Skin of body (tissue), 2 donors: Measurements from ENCODE around the gene ZNF853. TPM values are rescaled to one million over a fixed set of nuclear protein-coding genes. Genes with fewer than 3 reads are reported as not detected.
"Not testable (repeated sequence)": the region's sequence is repeated elsewhere in the genome, so short reads cannot be mapped to it uniquely, and the experiment has no call there.

Source experiments
- DNase-seq: peaks from one replicate; lab custom pipeline; 2025; lab: John Stamatoyannopoulos, UW
- total RNA-seq: library from RNA; depleted of rRNA; stranded (reverse); fragments of >200 nt; gene quantifications from one replicate; pipeline ENCODE4 v1.2.3, GENCODE V29; 2014

Gene ZNF853
- total RNA-seq, 1 donor from 2014 or later: 5.1 TPM

DNA sequence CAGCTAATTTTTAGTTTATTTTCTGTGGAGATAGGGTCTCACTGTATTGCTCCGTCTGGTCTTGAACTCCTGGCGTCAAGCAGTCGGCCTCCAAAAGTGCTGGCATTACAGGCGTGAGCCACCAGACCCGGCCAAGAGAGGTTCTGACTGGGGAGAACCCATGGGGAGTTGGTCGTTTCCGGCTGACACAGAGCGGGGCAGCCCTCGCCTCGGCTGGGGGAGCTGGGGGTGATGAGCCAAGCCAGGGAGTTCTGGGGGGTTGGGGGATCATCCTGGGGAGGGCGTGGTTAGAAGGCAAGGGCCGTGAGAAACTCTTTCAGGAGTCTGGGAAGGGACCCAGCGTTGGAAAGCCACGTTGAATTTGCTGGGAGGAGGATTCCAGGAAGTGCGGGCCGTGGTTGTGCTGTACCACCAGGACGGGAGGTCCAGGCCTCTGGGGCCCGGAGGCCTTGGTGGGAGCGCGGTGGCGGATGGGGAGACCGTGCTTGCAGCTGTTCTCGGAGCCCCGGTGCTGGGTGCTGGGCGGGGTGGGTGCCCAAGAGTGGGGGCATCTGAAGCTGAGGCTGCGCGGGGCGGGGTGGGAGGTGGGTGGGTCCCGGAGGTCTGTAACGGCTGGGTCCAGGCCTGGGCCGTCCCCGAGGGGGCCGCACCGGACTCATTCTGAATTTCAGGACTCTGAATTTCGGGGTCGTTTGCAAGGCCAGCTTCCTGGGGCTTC lies 8.4 kb upstream of the ZNF853 start:
- no peak for DNase-seq

DNA sequence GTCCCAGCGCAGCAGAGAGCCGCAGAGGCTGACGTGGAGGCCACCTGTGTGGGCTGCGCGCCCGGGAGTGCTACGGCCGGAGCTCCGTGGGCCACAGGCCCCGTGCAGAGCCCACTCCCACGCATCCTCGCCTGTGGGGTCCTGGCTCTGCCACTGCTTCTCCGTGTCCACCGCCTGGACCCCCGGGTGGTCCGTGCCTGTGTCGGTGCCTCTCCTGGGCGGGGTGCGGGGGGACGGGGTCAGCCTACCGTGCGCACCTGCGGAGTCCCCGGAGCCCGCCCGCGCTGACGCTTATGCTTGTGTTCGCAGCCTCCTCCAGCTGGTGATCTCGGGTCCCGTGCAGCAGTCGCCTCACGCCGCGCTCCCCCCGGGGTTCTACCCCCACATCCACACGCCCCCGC lies 7.8 kb upstream of the ZNF853 start:
- no peak for DNase-seq

DNA sequence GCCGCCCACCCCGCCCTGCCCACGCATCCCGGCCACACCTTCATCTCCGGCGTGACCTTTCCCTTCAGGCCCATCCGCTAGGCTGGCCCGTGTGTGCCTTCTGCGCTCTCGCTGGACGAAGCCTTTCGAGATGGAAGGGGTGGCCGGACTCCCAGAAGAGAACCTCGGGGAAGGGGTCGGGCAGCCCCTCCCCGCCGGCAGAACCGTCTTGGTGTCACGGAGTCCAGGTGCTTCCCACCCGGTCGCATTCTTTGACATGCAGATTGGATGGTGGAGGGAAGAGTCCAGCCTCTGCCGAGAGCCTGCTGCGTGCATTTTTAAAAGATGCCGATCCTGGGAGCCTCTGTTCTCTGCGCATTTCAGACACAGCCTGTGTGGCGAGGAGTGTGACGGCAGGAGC lies 7.3 kb upstream of the ZNF853 start:
- DNase-seq: no peak

DNA sequence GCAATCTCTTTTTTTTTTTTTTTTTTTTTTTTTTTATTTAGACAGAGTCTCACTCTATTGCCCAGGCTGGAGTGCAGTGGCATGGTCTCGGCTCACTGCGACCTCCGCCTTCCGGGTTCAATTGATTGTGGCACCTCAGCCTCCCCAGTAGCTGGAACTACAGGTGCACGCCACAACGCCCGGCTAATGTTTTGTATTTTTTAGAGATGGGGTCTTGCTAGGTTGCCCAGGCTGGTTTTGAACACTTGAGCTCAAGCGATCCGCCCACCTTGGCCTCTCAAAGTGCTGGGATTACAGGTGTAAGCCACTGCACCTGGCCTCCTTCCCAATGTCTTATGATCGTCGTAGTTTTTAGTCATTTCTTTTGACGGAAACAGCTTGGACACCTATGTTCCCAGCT lies 6.6 kb upstream of the ZNF853 start:
- DNase-seq: no peak

DNA sequence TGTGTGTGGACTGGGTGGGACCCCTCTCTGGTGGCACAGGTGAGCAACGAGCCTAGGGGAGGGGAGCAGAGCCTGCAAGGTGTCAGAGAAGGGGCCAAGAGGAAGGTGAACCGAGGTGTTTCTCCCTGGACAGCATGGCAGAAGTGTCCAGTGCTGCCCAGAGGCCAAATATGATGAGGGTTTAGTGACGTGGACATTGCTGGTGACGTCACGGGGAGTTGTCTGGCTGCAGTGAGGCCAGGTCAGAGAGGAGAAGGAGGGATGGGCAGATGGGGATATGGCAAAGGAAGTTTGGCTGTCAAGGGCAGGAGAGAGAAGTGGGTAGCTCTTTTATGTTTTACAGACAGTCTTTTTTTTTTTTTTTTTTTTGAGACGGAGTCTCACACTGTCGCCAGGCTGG lies 2.6 kb upstream of the ZNF853 start:
- no peak for DNase-seq

DNA sequence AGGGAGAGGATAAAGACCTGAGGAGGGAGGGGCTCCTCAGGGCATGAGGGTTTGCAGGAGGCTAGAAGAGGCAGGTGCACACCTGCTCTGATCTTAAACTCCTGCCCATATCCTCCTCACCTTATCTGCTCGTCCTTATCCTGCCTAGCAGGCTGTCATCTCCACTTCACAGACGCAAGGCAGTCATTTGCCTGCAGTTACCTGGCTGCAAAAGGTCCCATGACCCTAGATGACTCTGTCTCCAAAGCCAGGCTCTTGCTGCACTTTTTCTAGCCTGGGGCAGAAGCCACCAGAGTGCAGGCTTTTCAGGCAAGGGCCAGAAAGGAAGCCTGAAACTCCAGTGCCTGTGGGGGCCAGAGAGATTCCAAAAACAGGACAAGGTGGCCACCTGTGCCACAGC lies 1.7 kb upstream of the ZNF853 start:
- DNase-seq: no peak

DNA sequence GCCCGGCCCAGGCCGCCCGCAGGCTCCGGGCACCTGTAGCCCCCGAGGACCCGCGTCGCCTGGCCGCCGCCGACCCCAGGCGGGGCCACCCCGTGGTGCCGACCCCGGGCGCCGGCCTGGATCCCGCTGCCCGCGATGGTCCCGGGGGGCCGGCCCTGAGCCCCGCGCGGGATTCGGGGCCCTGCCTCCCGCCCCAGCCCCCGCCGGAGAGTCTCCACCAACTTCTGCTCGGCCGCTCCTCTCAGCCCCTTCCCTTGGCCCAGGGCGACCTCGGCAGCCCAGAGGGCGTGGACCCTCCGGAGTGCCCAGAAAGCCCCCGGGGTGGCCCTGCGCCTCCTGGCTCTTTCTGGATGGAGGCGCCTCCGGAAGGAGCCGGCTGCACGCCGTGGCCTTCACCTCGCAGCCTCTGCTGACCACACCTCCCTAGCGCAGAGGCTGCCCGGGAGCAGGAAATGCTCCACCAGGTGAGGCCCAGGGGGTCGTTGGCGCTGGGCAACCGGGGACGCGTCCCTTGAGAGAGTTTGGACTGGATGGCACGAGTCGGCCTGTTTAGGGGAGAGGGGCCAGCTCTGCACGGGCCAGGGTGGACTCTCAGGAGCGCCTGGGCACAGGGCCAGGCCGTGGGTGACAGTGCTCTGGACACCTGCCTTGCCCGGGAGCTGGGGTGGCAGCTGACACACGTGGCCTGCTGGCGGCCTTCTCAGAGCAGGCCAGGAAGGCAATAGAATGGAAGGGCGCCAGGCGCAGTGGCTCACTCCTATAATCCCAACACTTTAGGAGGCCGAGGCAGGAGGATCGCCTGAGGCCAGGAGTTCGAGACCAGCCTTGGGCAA lies 529 bp downstream of the ZNF853 start:
- DNase-seq: no peak

DNA sequence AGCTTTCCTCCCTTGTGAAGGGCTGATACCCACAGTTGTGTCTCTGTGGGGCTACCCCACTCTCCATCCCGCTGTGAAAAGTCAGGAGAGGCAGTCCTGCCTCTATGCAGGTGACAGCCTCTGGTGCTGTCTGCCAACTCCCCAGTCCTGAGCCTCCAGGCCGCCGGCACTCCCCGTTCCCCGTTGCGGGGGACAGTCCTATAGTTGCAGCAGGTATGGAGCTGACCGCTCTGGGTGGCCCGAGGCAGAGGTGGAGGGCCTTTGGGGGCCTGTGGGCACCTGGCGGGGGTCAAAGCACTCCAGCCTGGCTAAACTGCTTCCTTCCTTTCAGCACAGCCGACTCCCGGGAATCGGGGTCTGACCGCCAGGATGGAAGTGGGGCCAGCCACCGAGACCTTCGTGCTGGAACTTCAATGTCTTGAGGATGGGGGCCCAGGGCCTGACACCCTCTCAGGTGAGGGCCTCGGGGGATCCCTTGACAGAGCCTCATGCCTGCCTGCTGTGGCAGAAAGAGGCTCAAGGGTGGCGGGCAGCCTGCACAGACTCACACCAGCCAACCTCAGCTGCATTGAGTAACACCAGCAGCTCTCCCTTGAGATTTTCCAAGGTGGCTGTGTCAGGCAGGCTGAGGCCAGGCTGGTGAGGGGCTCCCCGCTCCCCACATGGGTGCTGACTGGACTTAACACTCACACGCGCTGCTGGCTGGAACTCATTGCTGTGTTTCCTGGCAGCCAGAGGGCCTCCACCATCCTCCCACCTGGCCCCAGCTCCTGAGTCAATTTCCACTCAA lies 1.6 kb downstream of the ZNF853 start:
- no peak for DNase-seq

DNA sequence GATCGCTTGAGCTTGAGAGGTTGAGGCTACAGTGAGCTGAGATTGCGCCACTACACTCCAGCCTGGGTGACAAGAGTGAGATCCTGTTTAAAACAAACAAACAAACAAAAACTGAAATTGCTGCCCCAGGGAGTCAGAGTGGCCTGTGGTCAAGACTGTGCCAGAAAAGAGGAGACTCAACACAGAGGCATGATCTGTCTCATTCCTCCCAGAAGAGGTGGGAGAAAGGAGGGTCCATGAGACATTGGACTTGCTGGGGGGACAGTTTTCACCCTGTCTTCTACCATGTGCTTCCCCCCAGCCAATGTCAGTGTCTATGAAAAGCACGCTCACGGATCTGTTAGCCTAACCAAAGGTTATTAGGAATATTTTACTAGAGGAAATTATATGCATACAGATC lies 3.2 kb downstream of the ZNF853 start:
- DNase-seq: no peak

DNA sequence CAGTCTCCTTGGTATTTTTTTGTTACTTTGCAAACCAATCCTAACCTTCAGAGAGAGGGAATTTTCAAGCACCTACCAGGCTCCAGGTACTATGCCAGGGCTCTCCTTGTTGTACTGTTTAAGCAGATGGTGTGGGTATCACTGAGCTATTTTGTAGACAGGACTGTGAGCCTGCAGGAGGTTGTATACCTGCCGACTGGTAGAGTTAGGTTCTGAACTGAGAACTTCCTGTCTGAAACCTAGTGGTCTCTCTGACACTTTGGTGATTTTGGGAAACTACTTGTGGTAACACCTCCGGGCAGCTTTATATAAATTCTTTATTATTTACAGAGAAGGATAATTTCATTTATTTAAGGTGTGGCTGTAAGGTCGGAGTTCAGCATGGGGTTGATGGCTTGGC lies 4.6 kb downstream of the ZNF853 start:
- no peak for DNase-seq

DNA sequence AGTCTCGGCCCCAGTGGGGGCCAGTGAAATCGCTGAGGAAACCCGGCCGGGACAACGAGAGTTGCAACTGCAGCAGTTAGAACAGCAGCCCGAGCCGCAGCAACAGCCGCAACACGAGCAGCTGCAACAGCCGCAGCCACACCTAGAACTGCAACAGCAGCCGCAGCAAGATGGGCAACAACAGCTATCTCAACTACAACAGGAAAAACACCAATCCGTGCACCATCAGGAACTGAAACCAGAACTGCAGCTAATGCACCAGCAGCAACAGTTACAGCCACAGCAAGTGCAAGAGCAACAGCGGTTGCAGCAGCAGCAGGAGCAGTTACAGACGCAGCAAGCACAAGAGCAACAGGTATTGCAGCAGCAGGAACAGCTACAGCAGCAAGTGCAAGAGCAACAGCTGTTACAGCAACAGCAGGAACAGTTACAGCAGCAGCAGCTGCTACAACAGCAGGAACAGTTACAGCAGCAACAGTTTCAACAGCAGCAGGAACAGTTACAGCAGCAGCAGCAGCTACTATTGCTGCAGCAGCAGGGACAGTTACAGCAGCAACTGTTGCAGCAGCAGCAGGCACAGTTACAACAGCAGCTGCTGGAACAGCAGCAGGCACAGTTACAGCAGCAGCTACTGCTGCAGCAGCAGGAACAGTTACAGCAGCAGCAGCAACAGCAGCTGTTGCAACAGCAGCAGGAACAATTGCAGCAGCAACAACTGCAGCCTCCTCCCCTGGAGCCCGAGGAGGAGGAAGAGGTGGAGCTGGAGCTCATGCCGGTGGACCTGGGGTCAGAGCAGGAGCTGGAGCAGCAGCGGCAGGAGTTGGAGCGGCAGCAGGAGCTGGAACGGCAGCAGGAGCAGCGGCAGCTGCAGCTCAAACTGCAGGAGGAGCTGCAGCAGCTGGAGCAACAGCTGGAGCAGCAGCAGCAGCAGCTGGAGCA lies 6.1 kb downstream of the ZNF853 start:
- no peak for DNase-seq

DNA sequence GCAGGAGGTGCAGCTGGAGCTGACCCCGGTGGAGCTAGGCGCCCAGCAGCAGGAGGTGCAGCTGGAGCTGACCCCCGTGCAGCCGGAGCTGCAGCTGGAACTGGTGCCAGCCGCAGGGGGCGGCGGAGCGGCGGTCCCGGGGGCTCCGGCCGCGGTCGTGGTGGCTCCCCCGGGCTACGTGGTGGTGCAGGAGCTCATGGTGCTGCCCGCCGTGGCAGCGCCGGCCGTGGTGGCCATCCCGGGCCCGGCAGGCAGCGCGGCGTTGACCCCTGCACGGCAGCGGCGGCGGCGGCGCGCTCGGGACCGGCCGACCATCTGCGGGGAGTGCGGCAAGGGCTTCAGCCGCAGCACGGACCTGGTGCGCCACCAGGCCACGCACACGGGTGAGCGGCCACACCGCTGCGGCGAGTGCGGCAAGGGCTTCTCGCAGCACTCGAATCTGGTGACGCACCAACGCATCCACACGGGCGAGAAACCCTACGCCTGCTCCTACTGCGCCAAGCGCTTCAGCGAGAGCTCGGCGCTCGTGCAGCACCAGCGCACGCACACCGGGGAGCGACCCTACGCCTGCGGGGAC lies 6.8 kb downstream of the ZNF853 start:
- DNase-seq: no peak

DNA sequence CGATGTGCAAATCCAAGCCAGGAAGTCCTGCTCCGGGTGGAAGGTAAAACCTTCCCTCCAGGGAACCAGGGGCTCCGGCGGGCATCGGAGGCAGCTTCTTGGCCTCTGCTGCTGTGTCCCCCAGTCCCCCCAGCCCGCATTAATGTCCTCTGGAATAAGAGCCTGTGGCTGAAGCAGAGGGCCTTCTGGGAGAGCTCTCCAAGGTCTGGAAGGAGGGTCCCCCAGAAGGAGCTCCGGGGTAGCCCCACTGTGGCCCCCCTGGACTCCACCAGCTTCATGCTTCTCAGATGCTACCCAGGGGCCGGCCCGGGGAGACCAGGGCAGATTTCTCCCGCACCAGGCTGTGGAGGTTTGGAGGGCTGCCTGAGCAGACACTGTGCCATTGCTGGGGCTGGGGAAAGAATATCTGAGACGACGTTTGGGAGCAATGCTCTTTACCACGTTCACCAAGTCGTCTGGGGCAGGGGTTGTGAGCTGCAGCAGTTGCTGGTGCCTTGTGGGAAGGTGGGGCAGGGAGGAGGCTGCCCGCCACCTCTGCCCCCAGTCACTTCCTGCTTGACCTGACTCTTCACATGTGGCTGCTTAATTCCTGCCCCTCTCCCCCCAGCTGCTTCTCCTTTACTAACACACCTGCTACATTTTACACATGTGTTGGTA lies 8.3 kb downstream of the ZNF853 start:
- DNase-seq: no peak

DNA sequence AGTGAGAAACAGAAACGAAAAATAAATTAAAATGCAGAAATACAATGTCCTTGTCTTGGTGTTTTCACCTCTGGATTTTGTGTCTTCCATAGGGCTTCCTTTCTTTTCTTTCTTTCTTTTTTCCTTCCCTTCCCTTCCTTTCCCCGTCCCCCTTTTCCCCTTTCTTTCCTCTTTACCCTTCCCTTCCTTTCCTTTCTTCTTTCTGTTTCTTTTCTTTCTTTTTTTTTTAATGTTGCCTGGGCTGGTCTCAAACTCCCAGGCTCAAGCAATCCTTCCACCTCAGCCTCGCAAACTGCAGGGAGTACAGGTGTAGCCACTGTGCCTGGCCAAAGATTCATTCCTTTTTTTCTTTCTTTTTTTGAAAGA lies 8.8 kb downstream of the ZNF853 start:
- DNase-seq: no peak

DNA sequence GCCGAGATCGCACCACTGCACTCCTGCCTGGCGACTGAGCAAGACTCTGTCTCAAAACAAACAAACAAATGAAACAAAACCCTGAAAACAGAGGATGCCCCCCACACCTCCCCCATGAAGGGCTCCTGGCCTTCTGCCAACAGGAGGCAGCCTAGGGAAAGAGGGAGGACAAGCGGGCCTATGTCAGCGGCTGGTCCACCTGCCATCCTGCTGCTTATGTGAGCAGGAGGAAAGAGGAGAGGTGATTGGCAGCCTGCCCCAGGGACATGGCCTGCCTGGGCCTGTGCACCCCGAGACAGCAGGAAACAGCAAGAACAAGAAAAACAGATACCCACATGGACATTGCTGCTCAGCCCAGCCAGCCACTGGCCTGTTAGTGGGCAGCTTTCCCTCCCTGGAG lies 12.6 kb downstream of the ZNF853 start:
- no peak for DNase-seq

DNA sequence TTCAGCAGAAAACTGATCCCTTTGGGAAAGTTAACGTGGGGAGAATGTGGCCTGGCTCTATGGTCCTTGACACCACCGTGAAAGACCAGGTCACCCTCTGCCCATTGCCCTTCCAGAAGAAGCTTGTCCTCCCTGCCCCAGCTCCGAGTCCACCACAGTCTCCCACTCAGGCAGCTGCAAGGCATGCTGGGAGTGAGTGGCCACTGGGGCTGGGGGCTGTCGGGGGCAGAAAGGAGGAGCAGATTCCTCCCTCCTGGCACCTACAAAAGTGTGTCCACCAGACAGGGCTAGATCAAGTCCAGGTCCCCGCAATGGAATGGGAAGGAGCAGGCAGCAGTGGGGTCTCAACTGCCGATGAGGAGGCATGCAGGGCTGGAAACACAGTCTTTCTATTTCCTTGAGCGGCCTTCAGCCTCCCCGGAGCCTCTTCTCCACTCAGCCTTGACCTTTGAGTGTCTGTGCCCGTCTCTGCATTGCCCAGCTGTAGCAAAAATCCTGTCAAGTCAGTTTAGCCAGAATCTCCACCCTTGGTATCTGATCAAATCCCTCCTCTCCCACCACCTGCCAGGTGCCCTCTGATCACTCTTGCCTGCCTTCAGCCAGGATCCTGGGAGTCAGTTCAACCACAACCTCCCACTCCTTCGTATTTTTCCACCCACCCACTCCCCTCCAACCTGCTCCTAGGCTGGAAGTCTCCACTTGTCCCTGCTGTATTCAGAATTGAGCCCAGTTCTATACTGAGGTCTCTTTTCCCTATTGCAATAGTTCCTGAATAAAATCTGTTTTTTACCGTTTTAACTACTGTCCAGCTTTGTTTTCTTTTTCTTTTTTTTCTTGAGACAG lies 14.8 kb downstream of the ZNF853 start:
- DNase-seq: no peak

DNA sequence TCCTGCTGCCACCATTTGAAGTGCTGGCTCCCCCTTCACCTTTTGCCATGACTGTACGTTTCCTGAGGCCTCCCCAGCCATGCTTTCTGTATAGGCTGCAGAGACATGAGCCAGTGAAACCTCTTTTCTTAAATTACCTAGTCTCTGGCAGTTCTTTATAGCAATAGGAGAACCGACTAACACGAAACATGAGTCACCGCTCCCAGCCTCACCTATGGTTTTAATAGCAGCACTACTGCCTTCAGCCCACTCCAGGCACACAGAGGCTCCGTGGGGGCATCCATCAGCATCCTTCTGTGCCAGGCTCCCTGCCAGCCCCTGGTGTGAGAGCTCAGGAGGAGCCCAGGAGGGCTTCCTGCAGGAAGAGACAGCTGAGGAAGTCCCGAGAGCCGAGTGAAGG lies 16.2 kb downstream of the ZNF853 start:
- DNase-seq: no peak

DNA sequence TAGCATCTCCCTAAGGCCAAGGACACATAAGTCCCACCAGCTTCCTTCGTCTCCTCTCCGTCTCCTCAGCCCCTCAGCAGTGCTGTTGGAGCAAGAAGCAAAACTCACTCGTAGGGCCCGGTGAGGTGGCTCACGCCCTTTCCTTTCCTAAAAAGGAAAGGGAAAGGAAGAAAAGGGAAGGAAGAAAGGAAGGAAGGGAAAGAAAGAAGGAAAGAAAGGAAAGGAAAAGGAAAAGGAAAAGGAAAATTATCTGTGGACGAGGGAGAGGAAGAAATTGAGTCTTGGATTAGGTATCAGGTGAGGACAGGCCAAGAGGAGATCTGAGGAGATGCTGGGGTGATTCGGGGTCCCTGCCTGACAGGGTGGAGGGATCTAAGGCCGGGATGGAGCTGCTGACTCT lies 18.6 kb downstream of the ZNF853 start:
- no peak for DNase-seq

DNA sequence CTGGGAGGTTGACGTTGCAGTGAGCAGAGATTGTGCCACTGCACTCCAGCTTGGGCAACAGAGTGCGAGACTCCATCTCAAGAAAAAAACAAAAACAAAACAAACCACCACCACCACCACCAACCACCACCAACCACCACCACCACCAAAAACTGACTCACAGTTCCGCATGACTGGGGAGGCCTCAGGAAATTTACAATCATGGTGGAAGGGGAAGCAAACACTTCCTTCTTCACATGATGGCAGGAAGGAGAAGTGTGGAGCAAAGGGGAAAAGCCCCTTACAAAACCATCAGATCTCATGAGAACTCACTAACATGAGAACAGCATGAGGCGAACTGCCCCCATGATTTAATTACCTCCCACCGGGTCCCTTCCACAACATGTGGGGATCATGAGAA lies 19.6 kb downstream of the ZNF853 start:
- not testable (repeated sequence) for DNase-seq
